Measurements from ENCODE around the gene NRDC. TPM values are rescaled to one million over a fixed set of nuclear protein-coding genes. Genes with fewer than 3 reads are reported as not detected.

NRDC gene
- total and polyA plus RNA-seq, 10 of the 15 experiments (the other 5 are each of a cell fraction or from before 2014, with no cell fraction given), result 50.1 to 134 (median 90.4) TPM

DNA sequence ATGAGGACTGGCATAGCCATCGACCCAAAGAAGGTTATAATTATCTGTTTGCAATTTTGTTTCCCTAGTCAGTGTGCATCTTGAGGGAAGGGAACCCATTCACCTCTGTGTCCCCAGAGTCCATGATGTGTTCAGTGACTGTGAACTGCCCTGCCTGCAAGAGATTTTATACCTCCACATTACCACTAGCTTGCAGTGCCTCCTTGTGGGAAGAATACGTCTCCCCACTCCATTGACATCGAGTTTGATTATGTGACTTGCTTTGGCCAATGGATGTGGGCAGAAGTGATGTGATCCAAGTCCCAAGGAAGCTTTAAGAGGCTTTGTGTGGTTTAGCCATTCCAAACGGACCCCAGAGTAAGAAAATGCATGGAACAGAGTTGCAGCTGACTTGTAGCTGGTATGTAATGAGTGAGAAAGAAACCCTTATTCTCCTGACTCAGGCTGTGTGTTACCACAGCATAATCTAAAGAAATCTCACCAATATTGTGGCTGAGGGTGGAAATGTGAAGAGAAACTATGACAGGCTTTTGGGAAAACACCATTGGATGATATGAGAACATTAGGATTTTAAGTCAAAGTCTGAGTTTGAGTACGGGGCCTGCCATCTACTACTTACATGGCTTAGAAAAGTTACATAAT lies 47.8 kb upstream of the NRDC start:
- Histone ChIP-seq H3K9me3 (replicated peaks; ENCODE audit: control insufficient read depth, insufficient read depth, low read length) (no peaks in the 10 kb centered on the region), H3K4me2 (ENCODE audit: control insufficient read depth, insufficient read depth) (no peak overlapping the region), H3K9ac (ENCODE audit: control insufficient read depth, insufficient read depth, low read length) (no peak overlapping the region), H3K36me3 (ENCODE audit: control insufficient read depth in 2 of 2, insufficient read depth in 2 of 2, low read length in 1 of 2) (no peaks in the 10 kb centered on the region), H3K27me3 (replicated peaks in 1 of 2; ENCODE audit: control insufficient read depth in 2 of 2, insufficient read depth in 2 of 2, low read length in 1 of 2) (no peaks in the 10 kb centered on the region), H3K4me3 (no peak overlapping the region), H3K79me2 (ENCODE audit: control insufficient read depth, insufficient read depth, low read length) (no peaks in the 10 kb centered on the region), H2AFZ (ENCODE audit: control insufficient read depth, low read depth, low read length) (no peak overlapping the region), H3K4me1 (ENCODE audit: control insufficient read depth, insufficient read depth, low read length) (no peaks in the 10 kb centered on the region), H4K20me1 (ENCODE audit: control insufficient read depth, insufficient read depth) (no peaks in the 10 kb centered on the region), H3K27ac (ENCODE audit: control insufficient read depth, insufficient read depth) (no peak overlapping the region)
- ChIA-PET CTCF (interaction anchor here (0.7 to 3.6 kb wide), 12 partner anchors 12 to 126 kb away, joined by 3 to 36 read pairs (median 5); no protein-coding TSS in a partner anchor), RAD21 (ENCODE audit: unreplicated experiment) (interaction anchor here (0.5 to 4.2 kb wide), 3 partner anchors 29 to 73 kb away, joined by 3 to 22 read pairs (median 19); no protein-coding TSS in a partner anchor), POLR2A (interaction anchor here (0.8 kb wide), 1 partner anchor 30 kb away, joined by 4 read pairs; no protein-coding TSS in a partner anchor), SMC1A (ENCODE audit: uncharacterized antibody, unreplicated experiment) (interaction anchor here (1.0 to 2.9 kb wide), 11 partner anchors 8 to 87 kb away, joined by 3 to 17 read pairs (median 7); no protein-coding TSS in a partner anchor)
- in situ Hi-C loops (cut with MboI) (no loop called here), intact Hi-C loops (cut with micrococcal nuclease; ENCODE audit: unreplicated experiment) (loop anchor here (1.0 kb wide), 1 partner anchor 76 kb away; no protein-coding TSS in a partner anchor)
- 14% methylated on average over 5 of the region's 5 CpGs for WGBS (ENCODE audit: insufficient coverage, insufficient replicate concordance, low lambda C conversion rate, missing lambda C conversion rate)
- DNase-seq (ENCODE audit: low read depth, low spot score), result no peak
- no TSS peak for BruUV-seq (replicated peaks)
- ATAC-seq, result peak; percentile 72
- peak; percentile 44 for FAIRE-seq
- TF ChIP-seq CBX3 (IDR thresholded peaks at IDR 0.05; ENCODE audit: borderline replicate concordance, low read depth) (no peak), PAX5 (IDR thresholded peaks at IDR 0.05; ENCODE audit: borderline replicate concordance, low read depth, low read length) (no peak), RAD21 (IDR thresholded peaks at IDR 0.05; ENCODE audit: insufficient read depth, low read depth, low read length) (peak; percentile 50), POLR2AphosphoS5 (IDR thresholded peaks at IDR 0.05; ENCODE audit: low read length) (no peak), TAF1 (IDR thresholded peaks at IDR 0.05; ENCODE audit: borderline replicate concordance, low read depth, low read length) (no peak), SUZ12 (IDR thresholded peaks at IDR 0.05; ENCODE audit: unreplicated experiment) (no peak), ZBED1 (IDR thresholded peaks at IDR 0.05; ENCODE audit: borderline replicate concordance) (no peak), KDM1A (IDR thresholded peaks at IDR 0.05; ENCODE audit: borderline replicate concordance) (no peak)
- TF ChIP-seq, protein P1, sequence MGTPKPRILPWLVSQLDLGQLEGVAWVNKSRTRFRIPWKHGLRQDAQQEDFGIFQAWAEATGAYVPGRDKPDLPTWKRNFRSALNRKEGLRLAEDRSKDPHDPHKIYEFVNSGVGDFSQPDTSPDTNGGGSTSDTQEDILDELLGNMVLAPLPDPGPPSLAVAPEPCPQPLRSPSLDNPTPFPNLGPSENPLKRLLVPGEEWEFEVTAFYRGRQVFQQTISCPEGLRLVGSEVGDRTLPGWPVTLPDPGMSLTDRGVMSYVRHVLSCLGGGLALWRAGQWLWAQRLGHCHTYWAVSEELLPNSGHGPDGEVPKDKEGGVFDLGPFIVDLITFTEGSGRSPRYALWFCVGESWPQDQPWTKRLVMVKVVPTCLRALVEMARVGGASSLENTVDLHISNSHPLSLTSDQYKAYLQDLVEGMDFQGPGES (IDR thresholded peaks at IDR 0.05), result no peak
- TF ChIP-seq, protein P2, sequence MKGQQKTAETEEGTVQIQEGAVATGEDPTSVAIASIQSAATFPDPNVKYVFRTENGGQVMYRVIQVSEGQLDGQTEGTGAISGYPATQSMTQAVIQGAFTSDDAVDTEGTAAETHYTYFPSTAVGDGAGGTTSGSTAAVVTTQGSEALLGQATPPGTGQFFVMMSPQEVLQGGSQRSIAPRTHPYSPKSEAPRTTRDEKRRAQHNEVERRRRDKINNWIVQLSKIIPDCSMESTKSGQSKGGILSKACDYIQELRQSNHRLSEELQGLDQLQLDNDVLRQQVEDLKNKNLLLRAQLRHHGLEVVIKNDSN (IDR thresholded peaks at IDR 0.05; ENCODE audit: borderline replicate concordance, extremely low read length, insufficient read depth, low read depth, low read length), result no peak
- TF ChIP-seq, protein P3, sequence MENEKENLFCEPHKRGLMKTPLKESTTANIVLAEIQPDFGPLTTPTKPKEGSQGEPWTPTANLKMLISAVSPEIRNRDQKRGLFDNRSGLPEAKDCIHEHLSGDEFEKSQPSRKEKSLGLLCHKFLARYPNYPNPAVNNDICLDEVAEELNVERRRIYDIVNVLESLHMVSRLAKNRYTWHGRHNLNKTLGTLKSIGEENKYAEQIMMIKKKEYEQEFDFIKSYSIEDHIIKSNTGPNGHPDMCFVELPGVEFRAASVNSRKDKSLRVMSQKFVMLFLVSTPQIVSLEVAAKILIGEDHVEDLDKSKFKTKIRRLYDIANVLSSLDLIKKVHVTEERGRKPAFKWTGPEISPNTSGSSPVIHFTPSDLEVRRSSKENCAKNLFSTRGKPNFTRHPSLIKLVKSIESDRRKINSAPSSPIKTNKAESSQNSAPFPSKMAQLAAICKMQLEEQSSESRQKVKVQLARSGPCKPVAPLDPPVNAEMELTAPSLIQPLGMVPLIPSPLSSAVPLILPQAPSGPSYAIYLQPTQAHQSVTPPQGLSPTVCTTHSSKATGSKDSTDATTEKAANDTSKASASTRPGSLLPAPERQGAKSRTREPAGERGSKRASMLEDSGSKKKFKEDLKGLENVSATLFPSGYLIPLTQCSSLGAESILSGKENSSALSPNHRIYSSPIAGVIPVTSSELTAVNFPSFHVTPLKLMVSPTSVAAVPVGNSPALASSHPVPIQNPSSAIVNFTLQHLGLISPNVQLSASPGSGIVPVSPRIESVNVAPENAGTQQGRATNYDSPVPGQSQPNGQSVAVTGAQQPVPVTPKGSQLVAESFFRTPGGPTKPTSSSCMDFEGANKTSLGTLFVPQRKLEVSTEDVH (IDR thresholded peaks at IDR 0.05; ENCODE audit: low read depth, partially characterized antibody), result no peak
- TF ChIP-seq, protein P4, sequence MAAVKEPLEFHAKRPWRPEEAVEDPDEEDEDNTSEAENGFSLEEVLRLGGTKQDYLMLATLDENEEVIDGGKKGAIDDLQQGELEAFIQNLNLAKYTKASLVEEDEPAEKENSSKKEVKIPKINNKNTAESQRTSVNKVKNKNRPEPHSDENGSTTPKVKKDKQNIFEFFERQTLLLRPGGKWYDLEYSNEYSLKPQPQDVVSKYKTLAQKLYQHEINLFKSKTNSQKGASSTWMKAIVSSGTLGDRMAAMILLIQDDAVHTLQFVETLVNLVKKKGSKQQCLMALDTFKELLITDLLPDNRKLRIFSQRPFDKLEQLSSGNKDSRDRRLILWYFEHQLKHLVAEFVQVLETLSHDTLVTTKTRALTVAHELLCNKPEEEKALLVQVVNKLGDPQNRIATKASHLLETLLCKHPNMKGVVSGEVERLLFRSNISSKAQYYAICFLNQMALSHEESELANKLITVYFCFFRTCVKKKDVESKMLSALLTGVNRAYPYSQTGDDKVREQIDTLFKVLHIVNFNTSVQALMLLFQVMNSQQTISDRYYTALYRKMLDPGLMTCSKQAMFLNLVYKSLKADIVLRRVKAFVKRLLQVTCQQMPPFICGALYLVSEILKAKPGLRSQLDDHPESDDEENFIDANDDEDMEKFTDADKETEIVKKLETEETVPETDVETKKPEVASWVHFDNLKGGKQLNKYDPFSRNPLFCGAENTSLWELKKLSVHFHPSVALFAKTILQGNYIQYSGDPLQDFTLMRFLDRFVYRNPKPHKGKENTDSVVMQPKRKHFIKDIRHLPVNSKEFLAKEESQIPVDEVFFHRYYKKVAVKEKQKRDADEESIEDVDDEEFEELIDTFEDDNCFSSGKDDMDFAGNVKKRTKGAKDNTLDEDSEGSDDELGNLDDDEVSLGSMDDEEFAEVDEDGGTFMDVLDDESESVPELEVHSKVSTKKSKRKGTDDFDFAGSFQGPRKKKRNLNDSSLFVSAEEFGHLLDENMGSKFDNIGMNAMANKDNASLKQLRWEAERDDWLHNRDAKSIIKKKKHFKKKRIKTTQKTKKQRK (IDR thresholded peaks at IDR 0.05; ENCODE audit: low read depth, low read length), result no peak
- TF ChIP-seq, protein P5, sequence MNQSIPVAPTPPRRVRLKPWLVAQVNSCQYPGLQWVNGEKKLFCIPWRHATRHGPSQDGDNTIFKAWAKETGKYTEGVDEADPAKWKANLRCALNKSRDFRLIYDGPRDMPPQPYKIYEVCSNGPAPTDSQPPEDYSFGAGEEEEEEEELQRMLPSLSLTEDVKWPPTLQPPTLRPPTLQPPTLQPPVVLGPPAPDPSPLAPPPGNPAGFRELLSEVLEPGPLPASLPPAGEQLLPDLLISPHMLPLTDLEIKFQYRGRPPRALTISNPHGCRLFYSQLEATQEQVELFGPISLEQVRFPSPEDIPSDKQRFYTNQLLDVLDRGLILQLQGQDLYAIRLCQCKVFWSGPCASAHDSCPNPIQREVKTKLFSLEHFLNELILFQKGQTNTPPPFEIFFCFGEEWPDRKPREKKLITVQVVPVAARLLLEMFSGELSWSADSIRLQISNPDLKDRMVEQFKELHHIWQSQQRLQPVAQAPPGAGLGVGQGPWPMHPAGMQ (IDR thresholded peaks at IDR 0.05; ENCODE audit: borderline replicate concordance), result no peak

Measured in GM12878 (cell line).